Ishikawa (cell line): ENCODE data around the gene PLEKHH1.

Experiments
- CEBPB ChIP-seq: IDR thresholded peaks from 2 replicates; pipeline ENCODE4 v1.6.1; 2012
- CREB1 ChIP-seq: IDR thresholded peaks from 2 replicates; pipeline ENCODE4 v1.6.1; 2012; ENCODE audit warnings: low read depth
- EGR1 ChIP-seq: IDR thresholded peaks from 2 replicates; pipeline ENCODE4 v1.6.1; 2012
- EP300 ChIP-seq: IDR thresholded peaks from 2 replicates; pipeline ENCODE4 v1.6.1; 2012; ENCODE audit warnings: borderline replicate concordance
- FOXM1 ChIP-seq: IDR thresholded peaks from 2 replicates; pipeline ENCODE4 v1.6.1; 2012; ENCODE audit warnings: low read depth, borderline replicate concordance
- NFIC ChIP-seq: IDR thresholded peaks from 2 replicates; pipeline ENCODE4 v1.6.1; 2012
- RAD21 ChIP-seq: IDR thresholded peaks from 2 replicates; pipeline ENCODE4 v1.6.1; 2012; ENCODE audit warnings: low read depth
- TAF1 ChIP-seq: IDR thresholded peaks from 2 replicates; pipeline ENCODE4 v1.6.1; 2012; ENCODE audit warnings: low read depth, mild to moderate bottlenecking
- TCF12 ChIP-seq: IDR thresholded peaks from 2 replicates; pipeline ENCODE4 v1.6.1; 2012; ENCODE audit warnings: low read depth
- TEAD4 ChIP-seq: IDR thresholded peaks from 2 replicates; pipeline ENCODE4 v1.6.1; 2012
- YY1 ChIP-seq: IDR thresholded peaks from 2 replicates; pipeline ENCODE4 v1.6.1; 2012; ENCODE audit warnings: low read depth
- ZBTB7A ChIP-seq: IDR thresholded peaks from 2 replicates; pipeline ENCODE4 v1.6.1; 2012; ENCODE audit warnings: low read depth
- TF ChIP-seq, protein P1 (sequence below): IDR thresholded peaks from 2 replicates; pipeline ENCODE4 v1.6.1; 2012; ENCODE audit warnings: low read depth, mild to moderate bottlenecking
- TF ChIP-seq, protein P2 (sequence below): IDR thresholded peaks from 2 replicates; pipeline ENCODE4 v1.6.1; 2012
- TF ChIP-seq, protein P3 (sequence below): IDR thresholded peaks from 2 replicates; pipeline ENCODE4 v1.6.1; 2012

Gene PLEKHH1

DNA sequence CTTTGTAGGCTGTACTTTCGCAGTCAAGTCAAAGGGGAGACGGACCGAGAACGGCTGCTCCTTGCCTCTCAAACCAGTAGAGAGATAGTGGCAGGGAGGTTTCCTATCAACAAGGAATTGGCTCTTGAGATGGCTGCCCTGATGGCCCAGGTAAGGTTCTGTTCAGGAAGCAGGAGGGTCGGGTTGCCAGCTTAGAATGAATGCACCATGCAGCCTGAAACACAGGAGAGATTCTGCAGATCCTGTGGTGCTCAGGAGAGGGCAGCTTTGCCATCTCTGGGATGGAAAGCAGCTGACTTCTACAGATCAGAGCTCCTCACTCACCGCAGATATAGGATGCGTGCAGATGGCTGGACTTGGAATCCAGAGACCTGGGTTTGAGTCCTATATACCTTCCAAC, 49.0 kb downstream of the PLEKHH1 start:
- no peak for TF ChIP-seq RAD21
- TF ChIP-seq NFIC: no peak
- no peak for TF ChIP-seq TCF12
- TF ChIP-seq, protein P1, sequence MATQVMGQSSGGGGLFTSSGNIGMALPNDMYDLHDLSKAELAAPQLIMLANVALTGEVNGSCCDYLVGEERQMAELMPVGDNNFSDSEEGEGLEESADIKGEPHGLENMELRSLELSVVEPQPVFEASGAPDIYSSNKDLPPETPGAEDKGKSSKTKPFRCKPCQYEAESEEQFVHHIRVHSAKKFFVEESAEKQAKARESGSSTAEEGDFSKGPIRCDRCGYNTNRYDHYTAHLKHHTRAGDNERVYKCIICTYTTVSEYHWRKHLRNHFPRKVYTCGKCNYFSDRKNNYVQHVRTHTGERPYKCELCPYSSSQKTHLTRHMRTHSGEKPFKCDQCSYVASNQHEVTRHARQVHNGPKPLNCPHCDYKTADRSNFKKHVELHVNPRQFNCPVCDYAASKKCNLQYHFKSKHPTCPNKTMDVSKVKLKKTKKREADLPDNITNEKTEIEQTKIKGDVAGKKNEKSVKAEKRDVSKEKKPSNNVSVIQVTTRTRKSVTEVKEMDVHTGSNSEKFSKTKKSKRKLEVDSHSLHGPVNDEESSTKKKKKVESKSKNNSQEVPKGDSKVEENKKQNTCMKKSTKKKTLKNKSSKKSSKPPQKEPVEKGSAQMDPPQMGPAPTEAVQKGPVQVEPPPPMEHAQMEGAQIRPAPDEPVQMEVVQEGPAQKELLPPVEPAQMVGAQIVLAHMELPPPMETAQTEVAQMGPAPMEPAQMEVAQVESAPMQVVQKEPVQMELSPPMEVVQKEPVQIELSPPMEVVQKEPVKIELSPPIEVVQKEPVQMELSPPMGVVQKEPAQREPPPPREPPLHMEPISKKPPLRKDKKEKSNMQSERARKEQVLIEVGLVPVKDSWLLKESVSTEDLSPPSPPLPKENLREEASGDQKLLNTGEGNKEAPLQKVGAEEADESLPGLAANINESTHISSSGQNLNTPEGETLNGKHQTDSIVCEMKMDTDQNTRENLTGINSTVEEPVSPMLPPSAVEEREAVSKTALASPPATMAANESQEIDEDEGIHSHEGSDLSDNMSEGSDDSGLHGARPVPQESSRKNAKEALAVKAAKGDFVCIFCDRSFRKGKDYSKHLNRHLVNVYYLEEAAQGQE: no peak
- TF ChIP-seq CEBPB: no peak
- no peak for TF ChIP-seq TEAD4
- no peak for TF ChIP-seq ZBTB7A
- TF ChIP-seq, protein P2, sequence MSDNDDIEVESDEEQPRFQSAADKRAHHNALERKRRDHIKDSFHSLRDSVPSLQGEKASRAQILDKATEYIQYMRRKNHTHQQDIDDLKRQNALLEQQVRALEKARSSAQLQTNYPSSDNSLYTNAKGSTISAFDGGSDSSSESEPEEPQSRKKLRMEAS: no peak
- TF ChIP-seq TAF1: no peak
- TF ChIP-seq EP300: no peak
- TF ChIP-seq YY1: no peak
- TF ChIP-seq FOXM1: no peak
- TF ChIP-seq EGR1: no peak
- no peak for TF ChIP-seq CREB1
- TF ChIP-seq, protein P3, sequence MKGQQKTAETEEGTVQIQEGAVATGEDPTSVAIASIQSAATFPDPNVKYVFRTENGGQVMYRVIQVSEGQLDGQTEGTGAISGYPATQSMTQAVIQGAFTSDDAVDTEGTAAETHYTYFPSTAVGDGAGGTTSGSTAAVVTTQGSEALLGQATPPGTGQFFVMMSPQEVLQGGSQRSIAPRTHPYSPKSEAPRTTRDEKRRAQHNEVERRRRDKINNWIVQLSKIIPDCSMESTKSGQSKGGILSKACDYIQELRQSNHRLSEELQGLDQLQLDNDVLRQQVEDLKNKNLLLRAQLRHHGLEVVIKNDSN: no peak

DNA sequence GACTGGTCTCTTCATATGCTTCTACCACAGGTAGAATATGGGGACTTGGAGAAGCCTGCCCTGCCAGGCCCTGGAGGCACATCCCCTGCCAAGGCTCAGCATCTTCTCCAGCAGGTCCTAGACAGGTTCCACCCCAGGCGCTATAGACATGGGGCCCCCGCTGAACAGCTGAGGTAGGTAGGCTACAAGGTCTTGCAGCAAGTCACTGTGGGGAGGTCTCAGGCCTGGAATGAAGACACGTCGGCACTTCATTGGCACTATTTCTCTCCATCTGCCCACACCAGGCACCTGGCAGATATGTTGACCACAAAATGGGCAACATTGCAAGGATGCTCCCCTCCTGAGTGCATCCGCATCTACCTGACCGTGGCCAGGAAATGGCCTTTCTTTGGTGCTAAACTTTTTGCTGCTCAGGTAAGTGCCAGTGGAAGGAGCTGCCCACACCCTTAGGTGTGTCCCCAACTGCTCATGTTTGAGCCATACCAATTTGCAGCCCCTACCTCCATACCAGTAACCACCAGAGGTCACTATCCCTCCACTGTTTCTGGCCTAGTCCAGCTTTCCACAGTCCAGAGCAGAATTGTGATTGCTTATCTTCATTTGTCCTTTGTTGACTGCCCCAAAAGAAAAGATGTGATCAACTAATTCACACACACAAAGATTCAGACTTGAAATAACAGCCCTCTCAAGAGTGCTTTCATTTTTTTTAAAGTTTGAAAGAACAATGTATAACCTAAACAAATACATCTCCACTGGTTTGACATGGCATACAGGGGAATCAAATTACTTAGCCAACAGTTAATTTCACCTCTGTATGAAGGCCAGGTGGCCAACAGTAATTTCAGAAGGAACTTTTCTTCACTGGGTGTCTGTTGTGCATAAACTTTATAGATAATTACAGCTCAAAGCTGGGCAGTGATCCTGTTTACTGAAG, 50.9 kb downstream of the PLEKHH1 start:
- TF ChIP-seq RAD21 (peak; percentile 79), EP300 (no peak)

DNA sequence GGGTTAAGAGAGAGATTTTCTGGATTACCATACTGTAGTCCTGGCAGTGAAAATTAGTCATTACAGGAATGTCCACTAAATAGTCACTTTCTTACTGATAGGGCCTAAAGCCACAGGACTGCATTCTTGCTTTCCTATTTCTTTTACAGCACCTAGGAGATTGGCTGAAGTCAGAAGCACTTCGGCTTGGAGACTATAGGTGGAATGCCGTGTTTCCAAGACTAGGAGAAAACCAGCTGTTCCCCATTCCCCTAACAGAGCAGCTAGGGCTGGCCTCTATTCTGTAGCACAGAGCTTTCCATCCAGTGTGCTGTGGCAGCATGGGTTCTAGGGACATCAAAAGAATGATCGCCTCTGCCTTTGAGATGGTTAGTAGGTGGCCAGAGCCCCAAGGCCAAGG, 51.9 kb downstream of the PLEKHH1 start:
- TF ChIP-seq TEAD4 (no peak), TCF12 (no peak), EP300 (no peak), RAD21 (no peak), FOXM1 (no peak), CREB1 (no peak)
- TF ChIP-seq, protein P1: no peak

DNA sequence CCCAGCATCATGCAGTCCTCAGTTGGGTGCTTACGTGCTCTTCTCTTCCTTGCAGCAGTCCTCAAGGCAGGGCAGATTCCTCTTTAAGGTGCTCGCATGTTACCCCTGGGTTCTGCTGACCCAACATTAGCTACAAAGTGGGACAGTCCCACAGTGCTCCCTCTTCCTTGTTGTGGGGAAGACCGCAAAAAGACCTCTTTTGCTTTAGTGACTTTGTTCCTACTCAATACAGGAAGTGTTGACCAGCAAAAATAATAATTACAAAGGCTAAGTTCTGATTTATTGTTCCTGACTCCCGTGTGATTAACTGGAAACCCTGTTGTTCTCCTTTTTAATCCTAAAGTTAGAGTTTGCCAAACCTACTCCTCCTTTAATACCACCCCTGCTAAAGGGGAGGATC, 53.3 kb downstream of the PLEKHH1 start:
- TF ChIP-seq TEAD4 (no peak), NFIC (no peak), EGR1 (no peak), FOXM1 (no peak), EP300 (no peak), TAF1 (no peak), TCF12 (no peak), RAD21 (no peak), ZBTB7A (no peak)
- TF ChIP-seq, protein P3: no peak
- TF ChIP-seq, protein P2: no peak

DNA sequence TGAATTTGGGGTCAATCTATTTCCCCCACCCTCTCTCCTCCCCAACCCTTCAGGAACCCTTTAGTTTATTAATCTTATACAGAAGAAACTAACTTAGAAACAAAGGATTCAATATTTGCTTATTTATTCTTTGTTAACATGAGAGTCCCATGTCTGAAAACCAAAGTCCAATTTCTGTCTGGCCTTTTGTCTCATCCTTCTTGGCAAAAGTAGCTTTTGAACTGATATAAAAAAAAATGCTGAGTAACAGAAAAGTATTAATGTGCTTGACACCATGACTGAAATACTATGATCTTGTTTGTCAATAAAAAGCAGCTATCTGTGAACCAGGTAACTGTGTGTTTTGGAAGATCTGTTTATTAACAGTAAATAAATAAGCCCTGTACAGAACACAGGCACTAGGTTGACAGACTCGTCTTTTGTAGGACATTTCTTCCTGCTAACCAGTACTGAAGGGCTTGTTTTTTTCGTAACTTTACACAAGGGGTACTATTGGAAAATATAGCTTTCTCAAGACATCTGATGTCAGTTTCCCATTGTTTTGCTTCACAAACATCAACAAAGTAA, 56.2 kb downstream of the PLEKHH1 start:
- no peak for TF ChIP-seq CREB1
- TF ChIP-seq, protein P1: no peak
- no peak for TF ChIP-seq CEBPB
- TF ChIP-seq, protein P3: no peak
- TF ChIP-seq ZBTB7A: no peak
